NB4 (cell line): ENCODE data around the gene EDDM3A.

Source experiments
- DNase-seq: peaks from one replicate; pipeline ENCODE4 v3.0.0; 2010; ENCODE audit warnings: low read depth
- H3K4me3 ChIP-seq: one replicate; pipeline ENCODE4 v1.5.1; 2011; ENCODE audit warnings: mild to moderate bottlenecking, low read depth, low read length, moderate library complexity
- CTCF ChIP-seq: IDR thresholded peaks from one replicate; pipeline ENCODE4 v1.5.1; 2012; ENCODE audit warnings: low read depth, low read length
- MAX ChIP-seq: IDR thresholded peaks from 2 replicates; pipeline ENCODE4 v1.6.1; 2011; ENCODE audit warnings: low read depth, low read length
- MYC ChIP-seq: IDR thresholded peaks from 2 replicates; pipeline ENCODE4 v1.6.1; 2011; ENCODE audit warnings: low read depth, low read length
- POLR2A ChIP-seq: IDR thresholded peaks from 2 replicates; pipeline ENCODE4 v1.6.1; 2011; ENCODE audit warnings: mild to moderate bottlenecking; ENCODE audit not compliant: insufficient read length; ENCODE audit errors: extremely low read depth

The EDDM3A gene

GRCh38 chr14:20769421-20769820 lies 23.7 kb downstream of the EDDM3A start:
- TF ChIP-seq CTCF, result no peak
- no peak for TF ChIP-seq MYC
- TF ChIP-seq MAX, result no peak
- no peak for DNase-seq
- H3K4me3 ChIP-seq, result no peak overlapping the region

GRCh38 chr14:20772650-20773049 lies 27.0 kb downstream of the EDDM3A start:
- no peak overlapping the region for H3K4me3 ChIP-seq
- TF ChIP-seq POLR2A (no peak), MAX (no peak), MYC (no peak), CTCF (no peak)
- no peak for DNase-seq

- TF ChIP-seq POLR2A, result no peak
- no peak for TF ChIP-seq MYC
- no peak for TF ChIP-seq MAX
- TF ChIP-seq CTCF, result no peak
- DNase-seq, result no peak
- no peak overlapping the region for H3K4me3 ChIP-seq
These were observed 28.7 kb downstream of the EDDM3A start for GRCh38 chr14:20774258-20774824.

- TF ChIP-seq CTCF (no peak), MAX (no peak), MYC (no peak), POLR2A (no peak)
- H3K4me3 ChIP-seq, result no peak overlapping the region
- no peak for DNase-seq
These were observed 29.4 kb downstream of the EDDM3A start for GRCh38 chr14:20775043-20775442.

- no peak for DNase-seq
- H3K4me3 ChIP-seq, result no peak overlapping the region
- TF ChIP-seq MAX, result no peak
- TF ChIP-seq MYC, result no peak
- TF ChIP-seq CTCF, result no peak
- no peak for TF ChIP-seq POLR2A
These were observed 30.2 kb downstream of the EDDM3A start for GRCh38 chr14:20775901-20776300.
